Activated CD8-positive, alpha-beta memory T cell treated with anti-CD3 and anti-CD28 coated beads, Interleukin-2, amount 50 U/mL, for 48 hours (primary cell): Measurements from ENCODE around the gene ABHD12.

Experiments
- DNase-seq: peaks from one replicate; pipeline ENCODE4 v3.0.0-alpha.2; 2020

The ABHD12 gene

GRCh38 chr20:25287631-25288290 lies 102.9 kb downstream of the ABHD12 start:
- no peak for DNase-seq

GRCh38 chr20:25286917-25287316 lies 103.7 kb downstream of the ABHD12 start:
- DNase-seq = no peak

- DNase-seq = no peak
Measured at GRCh38 chr20:25285856-25286798, 104.5 kb downstream of the ABHD12 start.

- no peak for DNase-seq
Measured at GRCh38 chr20:25285091-25285647, 105.5 kb downstream of the ABHD12 start.

- no peak for DNase-seq
Measured at GRCh38 chr20:25284131-25284601, 106.5 kb downstream of the ABHD12 start.

GRCh38 chr20:25283221-25283951 lies 107.2 kb downstream of the ABHD12 start:
- DNase-seq = no peak

GRCh38 chr20:25282796-25283195 lies 107.8 kb downstream of the ABHD12 start:
- DNase-seq = no peak

- DNase-seq = no peak
Measured at GRCh38 chr20:25282034-25282781, 108.4 kb downstream of the ABHD12 start.

GRCh38 chr20:25281541-25281991 lies 109.1 kb downstream of the ABHD12 start:
- no peak for DNase-seq

GRCh38 chr20:25280574-25281535 lies 109.8 kb downstream of the ABHD12 start:
- DNase-seq = no peak

GRCh38 chr20:25280051-25280573 lies 110.5 kb downstream of the ABHD12 start:
- no peak for DNase-seq

- DNase-seq = no peak
Measured at GRCh38 chr20:25279403-25279802, 111.2 kb downstream of the ABHD12 start.

GRCh38 chr20:25278636-25279361 lies 111.8 kb downstream of the ABHD12 start:
- DNase-seq = no peak

- no peak for DNase-seq
Measured at GRCh38 chr20:25277941-25278521, 112.6 kb downstream of the ABHD12 start.

GRCh38 chr20:25277051-25277801 lies 113.4 kb downstream of the ABHD12 start:
- no peak for DNase-seq

- DNase-seq = no peak
Measured at GRCh38 chr20:25276533-25277050, 114.0 kb downstream of the ABHD12 start.

- DNase-seq = no peak
Measured at GRCh38 chr20:25275813-25276532, 114.7 kb downstream of the ABHD12 start.
